ENCODE data around the gene PNPLA7. TPM values are rescaled to one million over a fixed set of nuclear protein-coding genes. Genes with fewer than 3 reads are reported as not detected.
"Not testable (repeated sequence)": the region's sequence is repeated elsewhere in the genome, so short reads cannot be mapped to it uniquely, and the experiment has no call there.

PNPLA7 gene
- total and polyA plus RNA-seq, 7 experiments from 2014 or later: 2.7 to 28.9 (median 9.0) TPM

GRCh38 chr9:137452761-137453642 lies 97.2 kb downstream of the PNPLA7 start:
- Histone ChIP-seq H3K4me3 (ENCODE audit: low read length) (no peak overlapping the region), H3K9me3 (ENCODE audit: control insufficient read depth in 2 of 3, low read length in 3 of 3) (no peaks in the 10 kb centered on the region), H3K36me3 (ENCODE audit: control insufficient read depth in 2 of 3, insufficient read depth in 3 of 3, low read length in 3 of 3) (peaks cover 0 to 30% (median 4%) of the 10 kb centered on the region in 3 experiments), H3K27me3 (ENCODE audit: control insufficient read depth in 2 of 2, insufficient read depth in 2 of 2, low read length in 2 of 2) (no peaks in the 10 kb centered on the region), H3K4me1 (ENCODE audit: control insufficient read depth in 2 of 2, insufficient read depth in 2 of 2, low read length in 2 of 2) (peaks cover 27 to 48% of the 10 kb centered on the region in 2 donors), H3K27ac (ENCODE audit: low read depth, low read length) (no peak overlapping the region)
- CTCF ChIA-PET: interaction anchor here (0.6 kb wide), 2 partner anchors 21 to 243 kb away, joined by 3 read pairs; no protein-coding TSS in a partner anchor
- intact Hi-C loops (cut with micrococcal nuclease): loop anchor here (1.0 to 10.0 kb wide), 3 partner anchors 8 to 1208 kb away; partner anchors contain the start of genes QSOX2 (in 1 of the 2) and TMEM141 (in 1 of the 2)
- Mint-ChIP-seq H3K27me3 (no peaks in the 10 kb centered on the region), H3K9me3 (peaks cover 0 to 3% (median 0%) of the 10 kb centered on the region in 11 donors), H3K36me3 (peaks cover 0 to 14% (median 0%) of the 10 kb centered on the region in 5 donors), H3K4me1 (peaks cover 5 to 72% (median 40%) of the 10 kb centered on the region in 7 donors), H3K4me3 (peak overlapping the region in 8 of 10 donors; percentile 41 to 79 (median 66)), H3K27ac (peak overlapping the region in 2 of 9 donors; percentile 49 to 63)
- ATAC-seq (no peak), DNase-seq (peak in 2 of 9 donors; percentile 14 to 22)
- POLR2A ChIA-PET: interaction anchor here (1.4 kb wide), 1 partner anchor 13 kb away, joined by 4 read pairs; no protein-coding TSS in a partner anchor

GRCh38 chr9:137452006-137452760 lies 98.0 kb downstream of the PNPLA7 start:
- DNase-seq (peak in 2 of 9 donors; percentile 12 to 33), ATAC-seq (no peak)
- Mint-ChIP-seq H3K4me1 (peaks cover 6 to 74% (median 46%) of the 10 kb centered on the region in 7 donors), H3K36me3 (peaks cover 0 to 14% (median 0%) of the 10 kb centered on the region in 5 donors), H3K27me3 (no peaks in the 10 kb centered on the region), H3K9me3 (peaks cover 0 to 3% (median 0%) of the 10 kb centered on the region in 11 donors), H3K27ac (peak overlapping the region in 8 of 9 donors; percentile 54 to 94 (median 70)), H3K4me3 (peak overlapping the region; percentile 41 to 79 (median 63))
- Histone ChIP-seq H3K9me3 (ENCODE audit: control insufficient read depth in 2 of 3, low read length in 3 of 3) (no peaks in the 10 kb centered on the region), H3K27ac (ENCODE audit: low read depth, low read length) (peak overlapping the region; percentile 51), H3K4me1 (ENCODE audit: control insufficient read depth in 2 of 2, insufficient read depth in 2 of 2, low read length in 2 of 2) (peaks cover 27 to 48% of the 10 kb centered on the region in 2 donors), H3K36me3 (ENCODE audit: control insufficient read depth in 2 of 3, insufficient read depth in 3 of 3, low read length in 3 of 3) (peaks cover 0 to 23% (median 4%) of the 10 kb centered on the region in 3 experiments), H3K4me3 (ENCODE audit: low read length) (no peak overlapping the region), H3K27me3 (ENCODE audit: control insufficient read depth in 2 of 2, insufficient read depth in 2 of 2, low read length in 2 of 2) (no peaks in the 10 kb centered on the region)
- intact Hi-C loops (cut with micrococcal nuclease): loop anchor here (5.0 to 10.0 kb wide), 2 partner anchors 660 to 1207 kb away; partner anchors contain the start of genes QSOX2 (in 1 of the 2) and TMEM141 (in 1 of the 2)
- ChIA-PET POLR2A (no interaction called here), CTCF (no interaction called here)

- H3K9me3 Mint-ChIP-seq; H3K9me3 ChIP-seq (ENCODE audit: control insufficient read depth in 2 of 3, low read length in 3 of 3); H3K4me3 ChIP-seq (ENCODE audit: low read length); H3K27me3 ChIP-seq (ENCODE audit: control insufficient read depth in 2 of 2, insufficient read depth in 2 of 2, low read length in 2 of 2); ATAC-seq; H3K27me3 Mint-ChIP-seq; POLR2A ChIA-PET; CTCF ChIA-PET: not testable (repeated sequence)
- Mint-ChIP-seq H3K4me1 (peaks cover 12 to 78% (median 44%) of the 10 kb centered on the region in 7 donors), H3K36me3 (peaks cover 0 to 14% (median 0%) of the 10 kb centered on the region in 5 donors), H3K27ac (peak overlapping the region in 5 of 9 donors; percentile 64 to 97 (median 86)), H3K4me3 (peak overlapping the region in 8 of 10 donors; percentile 41 to 80 (median 68))
- Histone ChIP-seq H3K4me1 (ENCODE audit: control insufficient read depth in 2 of 2, insufficient read depth in 2 of 2, low read length in 2 of 2) (peaks cover 27 to 48% of the 10 kb centered on the region in 2 donors), H3K36me3 (ENCODE audit: control insufficient read depth in 2 of 3, insufficient read depth in 3 of 3, low read length in 3 of 3) (peaks cover 0 to 15% (median 4%) of the 10 kb centered on the region in 3 experiments), H3K27ac (ENCODE audit: low read depth, low read length) (peak overlapping the region; percentile 51)
- intact Hi-C loops (cut with micrococcal nuclease): loop anchor here (5.0 to 10.0 kb wide), 2 partner anchors 659 to 1207 kb away; partner anchors contain the start of genes QSOX2 (in 1 of the 2) and TMEM141 (in 1 of the 2)
- DNase-seq: peak in 1 of 9 donors; percentile 36
Measured at GRCh38 chr9:137451264-137452005, 98.8 kb downstream of the PNPLA7 start.

GRCh38 chr9:137450539-137451222 lies 99.5 kb downstream of the PNPLA7 start:
- H3K9me3 ChIP-seq (ENCODE audit: control insufficient read depth in 2 of 3, low read length in 3 of 3); H3K4me3 ChIP-seq (ENCODE audit: low read length); H3K36me3 ChIP-seq (ENCODE audit: control insufficient read depth in 2 of 3, insufficient read depth in 3 of 3, low read length in 3 of 3); ATAC-seq; H3K9me3 Mint-ChIP-seq; H3K27me3 Mint-ChIP-seq; H3K27me3 ChIP-seq (ENCODE audit: control insufficient read depth in 2 of 2, insufficient read depth in 2 of 2, low read length in 2 of 2): not testable (repeated sequence)
- Mint-ChIP-seq H3K4me1 (peaks cover 12 to 77% (median 42%) of the 10 kb centered on the region in 7 donors), H3K27ac (peak overlapping the region in 8 of 9 donors; percentile 18 to 97 (median 77)), H3K4me3 (peak overlapping the region in 7 of 10 donors; percentile 45 to 80 (median 65)), H3K36me3 (peaks cover 0 to 11% (median 0%) of the 10 kb centered on the region in 5 donors)
- H3K4me1 ChIP-seq (ENCODE audit: control insufficient read depth in 2 of 2, insufficient read depth in 2 of 2, low read length in 2 of 2): peaks cover 29 to 51% of the 10 kb centered on the region in 2 donors
- DNase-seq: peak in 4 of 9 donors; percentile 5 to 65 (median 34)
- ChIA-PET POLR2A (interaction anchor here (0.7 to 1.2 kb wide), 2 partner anchors 28 to 34 kb away, joined by 4 to 6 read pairs; partner anchors contain the start of genes EXD3 and NOXA1), CTCF (interaction anchor here (1.5 kb wide), 1 partner anchor 11 kb away, joined by 3 read pairs; no protein-coding TSS in a partner anchor)
- peak overlapping the region; percentile 64 for H3K27ac ChIP-seq (ENCODE audit: low read depth, low read length)
- intact Hi-C loops (cut with micrococcal nuclease): loop anchor here (1.0 to 10.0 kb wide), 4 partner anchors 9 to 1206 kb away; partner anchors contain the start of genes EXD3 (in 1 of the 2), NOXA1 (in 1 of the 2), NSMF (in 1 of the 2) and QSOX2 (in 1 of the 2)

- Histone ChIP-seq H3K27ac (ENCODE audit: low read depth, low read length) (peak overlapping the region; percentile 64), H3K9me3 (ENCODE audit: control insufficient read depth in 2 of 3, low read length in 3 of 3) (no peaks in the 10 kb centered on the region), H3K4me1 (ENCODE audit: control insufficient read depth in 2 of 2, insufficient read depth in 2 of 2, low read length in 2 of 2) (peaks cover 32 to 54% of the 10 kb centered on the region in 2 donors), H3K4me3 (ENCODE audit: low read length) (no peak overlapping the region), H3K36me3 (ENCODE audit: control insufficient read depth in 2 of 3, insufficient read depth in 3 of 3, low read length in 3 of 3) (peaks cover 0 to 2% (median 0%) of the 10 kb centered on the region in 3 experiments), H3K27me3 (ENCODE audit: control insufficient read depth in 2 of 2, insufficient read depth in 2 of 2, low read length in 2 of 2) (no peaks in the 10 kb centered on the region)
- ATAC-seq (peak; percentile 9), DNase-seq (peak in 7 of 9 donors; percentile 50 to 71 (median 53))
- ChIA-PET CTCF (interaction anchor here (1.5 kb wide), 1 partner anchor 12 kb away, joined by 3 read pairs; no protein-coding TSS in a partner anchor), POLR2A (interaction anchor here (0.7 to 2.0 kb wide), 3 partner anchors 12 to 33 kb away, joined by 4 to 7 read pairs (median 6); partner anchors contain the start of genes EXD3 and NOXA1)
- H3K4me3 Mint-ChIP-seq: peak overlapping the region in 5 of 10 donors; percentile 32 to 74 (median 51)
- peaks cover 0 to 11% (median 0%) of the 10 kb centered on the region in 5 donors for H3K36me3 Mint-ChIP-seq
- peaks cover 0 to 3% (median 0%) of the 10 kb centered on the region in 11 donors for H3K9me3 Mint-ChIP-seq
- H3K4me1 Mint-ChIP-seq: peaks cover 19 to 79% (median 46%) of the 10 kb centered on the region in 7 donors
- intact Hi-C loops (cut with micrococcal nuclease): loop anchor here (1.0 to 10.0 kb wide), 4 partner anchors 9 to 1205 kb away; partner anchors contain the start of genes EXD3 (in 1 of the 2), NOXA1 (in 1 of the 2), NSMF (in 1 of the 2) and QSOX2 (in 1 of the 2)
- peaks cover 0 to 2% (median 0%) of the 10 kb centered on the region in 5 donors for H3K27me3 Mint-ChIP-seq
- H3K27ac Mint-ChIP-seq: peak overlapping the region; percentile 11 to 97 (median 85)
Measured at GRCh38 chr9:137449931-137450538, 100.2 kb downstream of the PNPLA7 start.

Data from naive thymus-derived CD4-positive, alpha-beta T cell (primary cell).